Measurements from ENCODE around the gene PIGM. TPM values are rescaled to one million over a fixed set of nuclear protein-coding genes. Genes with fewer than 3 reads are reported as not detected.

The PIGM gene
- total and polyA plus RNA-seq, 2 of the 13 experiments (the other 11 are each of a cell fraction or from before 2014, with no cell fraction given) = 3.4 to 4.6 TPM

DNA sequence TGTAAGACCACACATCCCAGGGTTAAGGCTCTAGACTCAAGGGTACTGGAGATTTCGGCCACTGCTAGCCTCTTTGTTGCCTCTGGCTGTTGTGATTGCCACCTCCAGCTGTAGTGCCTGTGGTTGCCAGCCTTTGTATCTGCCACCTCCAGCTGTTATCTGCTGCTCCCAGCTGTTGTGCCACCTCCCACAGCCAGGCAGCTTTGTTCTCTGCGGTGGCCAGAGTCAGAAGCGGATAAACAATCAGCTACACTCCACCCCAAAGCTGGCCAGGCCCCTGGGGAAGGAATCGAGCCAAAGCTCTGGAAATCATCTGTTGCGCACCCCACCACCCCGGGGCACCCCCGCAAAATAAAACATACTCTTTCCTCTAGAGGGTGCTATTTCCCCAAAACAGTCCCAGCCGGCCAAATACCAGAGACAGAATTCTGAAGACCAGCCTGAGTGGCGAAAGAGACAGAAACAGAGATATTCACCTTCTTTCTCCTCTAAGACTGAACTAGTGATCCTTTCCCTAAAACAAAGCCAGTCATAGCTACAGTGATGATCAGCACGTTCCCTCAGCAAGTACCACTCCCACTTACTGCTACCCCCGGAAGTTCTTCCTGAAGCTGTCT is 14.8 kb upstream of the PIGM start (continued):
- TF ChIP-seq, protein P1, sequence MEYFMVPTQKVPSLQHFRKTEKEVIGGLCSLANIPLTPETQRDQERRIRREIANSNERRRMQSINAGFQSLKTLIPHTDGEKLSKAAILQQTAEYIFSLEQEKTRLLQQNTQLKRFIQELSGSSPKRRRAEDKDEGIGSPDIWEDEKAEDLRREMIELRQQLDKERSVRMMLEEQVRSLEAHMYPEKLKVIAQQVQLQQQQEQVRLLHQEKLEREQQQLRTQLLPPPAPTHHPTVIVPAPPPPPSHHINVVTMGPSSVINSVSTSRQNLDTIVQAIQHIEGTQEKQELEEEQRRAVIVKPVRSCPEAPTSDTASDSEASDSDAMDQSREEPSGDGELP (IDR thresholded peaks at IDR 0.05; ENCODE audit: borderline replicate concordance, low read depth) = peak; percentile 95
- TF ChIP-seq SALL1 (CRISPR knock-in tag; IDR thresholded peaks at IDR 0.05) = peak; percentile 19; the same call in 1 of the 2 replicates
- peak; percentile 78 for TF ChIP-seq SRSF1 (optimal IDR thresholded peaks at IDR 0.05; ENCODE audit: low read depth, low read length)
- 0 out of 2 replicates have a peak, but pooled peaks have one; percentile 19 for TF ChIP-seq ZNF7 (CRISPR knock-in tag; IDR thresholded peaks at IDR 0.05)
- TF ChIP-seq IRF2 (CRISPR knock-in tag; IDR thresholded peaks at IDR 0.05) = 0 out of 2 replicates have a peak, but pooled peaks have one; percentile 11
- TF ChIP-seq NR2F6 (IDR thresholded peaks at IDR 0.05) = no peak
- no peak for TF ChIP-seq NR2F6 (CRISPR knock-in tag; IDR thresholded peaks at IDR 0.05)
- TF ChIP-seq ZNF891 (CRISPR knock-in tag; IDR thresholded peaks at IDR 0.05) = no peak
- no peak for TF ChIP-seq ZNF713 (CRISPR knock-in tag; IDR thresholded peaks at IDR 0.05)
- TF ChIP-seq GATAD1 (CRISPR knock-in tag; IDR thresholded peaks at IDR 0.05) = no peak
- TF ChIP-seq SRF (IDR thresholded peaks at IDR 0.05; ENCODE audit: low read depth, low read length) = no peak
- peak; percentile 36 for TF ChIP-seq GATAD2A (CRISPR knock-in tag; IDR thresholded peaks at IDR 0.05)
- no peak for TF ChIP-seq TBL1XR1 (IDR thresholded peaks at IDR 0.05; ENCODE audit: borderline replicate concordance, low read length, partially characterized antibody)
- peak; percentile 90 for TF ChIP-seq HNRNPL (IDR thresholded peaks at IDR 0.05; ENCODE audit: low read depth, low read length)
- TF ChIP-seq ZNF768 (CRISPR knock-in tag; IDR thresholded peaks at IDR 0.05) = peak; percentile 57; the same call in 1 of the 2 replicates
- no peak for TF ChIP-seq MAZ (IDR thresholded peaks at IDR 0.05; ENCODE audit: borderline replicate concordance, low read depth, low read length)
- TF ChIP-seq MAZ (CRISPR knock-in tag; IDR thresholded peaks at IDR 0.05; ENCODE audit: low read depth) = no peak
- TF ChIP-seq, protein P2, sequence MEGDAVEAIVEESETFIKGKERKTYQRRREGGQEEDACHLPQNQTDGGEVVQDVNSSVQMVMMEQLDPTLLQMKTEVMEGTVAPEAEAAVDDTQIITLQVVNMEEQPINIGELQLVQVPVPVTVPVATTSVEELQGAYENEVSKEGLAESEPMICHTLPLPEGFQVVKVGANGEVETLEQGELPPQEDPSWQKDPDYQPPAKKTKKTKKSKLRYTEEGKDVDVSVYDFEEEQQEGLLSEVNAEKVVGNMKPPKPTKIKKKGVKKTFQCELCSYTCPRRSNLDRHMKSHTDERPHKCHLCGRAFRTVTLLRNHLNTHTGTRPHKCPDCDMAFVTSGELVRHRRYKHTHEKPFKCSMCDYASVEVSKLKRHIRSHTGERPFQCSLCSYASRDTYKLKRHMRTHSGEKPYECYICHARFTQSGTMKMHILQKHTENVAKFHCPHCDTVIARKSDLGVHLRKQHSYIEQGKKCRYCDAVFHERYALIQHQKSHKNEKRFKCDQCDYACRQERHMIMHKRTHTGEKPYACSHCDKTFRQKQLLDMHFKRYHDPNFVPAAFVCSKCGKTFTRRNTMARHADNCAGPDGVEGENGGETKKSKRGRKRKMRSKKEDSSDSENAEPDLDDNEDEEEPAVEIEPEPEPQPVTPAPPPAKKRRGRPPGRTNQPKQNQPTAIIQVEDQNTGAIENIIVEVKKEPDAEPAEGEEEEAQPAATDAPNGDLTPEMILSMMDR (CRISPR knock-in tag; IDR thresholded peaks at IDR 0.05) = peak; percentile 74
- TF ChIP-seq, protein P3, sequence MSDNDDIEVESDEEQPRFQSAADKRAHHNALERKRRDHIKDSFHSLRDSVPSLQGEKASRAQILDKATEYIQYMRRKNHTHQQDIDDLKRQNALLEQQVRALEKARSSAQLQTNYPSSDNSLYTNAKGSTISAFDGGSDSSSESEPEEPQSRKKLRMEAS (IDR thresholded peaks at IDR 0.05) = 0 out of 2 replicates have a peak, but pooled peaks have one; percentile 17
- TF ChIP-seq HIVEP1 (CRISPR knock-in tag; IDR thresholded peaks at IDR 0.05) = no peak
- TF ChIP-seq, protein P4, sequence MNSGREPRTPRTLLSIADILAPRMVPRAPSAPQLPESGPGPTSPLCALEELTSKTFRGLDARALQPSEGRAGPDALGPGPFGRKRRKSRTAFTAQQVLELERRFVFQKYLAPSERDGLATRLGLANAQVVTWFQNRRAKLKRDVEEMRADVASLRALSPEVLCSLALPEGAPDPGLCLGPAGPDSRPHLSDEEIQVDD (CRISPR knock-in tag; IDR thresholded peaks at IDR 0.05; ENCODE audit: borderline replicate concordance) = no peak
- peak; percentile 26; the same call in 1 of the 2 replicates for TF ChIP-seq HDAC1 (CRISPR knock-in tag; IDR thresholded peaks at IDR 0.05)
- TF ChIP-seq KAT8 (CRISPR knock-in tag; IDR thresholded peaks at IDR 0.05) = 0 out of 2 replicates have a peak, but pooled peaks have one; percentile 27
- TF ChIP-seq FOXA3 (CRISPR knock-in tag; IDR thresholded peaks at IDR 0.05) = 0 out of 2 replicates have a peak, but pooled peaks have one; percentile 12
- TF ChIP-seq STAG1 (CRISPR knock-in tag; IDR thresholded peaks at IDR 0.05) = peak; percentile 66
- no peak for TF ChIP-seq ZSCAN20 (CRISPR knock-in tag; IDR thresholded peaks at IDR 0.05; ENCODE audit: borderline replicate concordance)
- TF ChIP-seq ZNF430 (CRISPR knock-in tag; IDR thresholded peaks at IDR 0.05) = 0 out of 2 replicates have a peak, but pooled peaks have one; percentile 42
